NCI-H446 (cell line): Measurements from ENCODE around the gene DUSP16.
"Not testable (repeated sequence)": the region's sequence is repeated elsewhere in the genome, so short reads cannot be mapped to it uniquely, and the experiment has no call there.

Experiments
- DNase-seq, 2 experiments: peaks; one replicate each; lab custom pipeline; 2025; lab: John Stamatoyannopoulos, UW

DUSP16 gene

GRCh38 chr12:12583510-12584178 is 21.0 kb upstream of the DUSP16 start:
- no peak for DNase-seq

GRCh38 chr12:12582895-12583303 is 20.2 kb upstream of the DUSP16 start:
- no peak for DNase-seq

- no peak for DNase-seq
Observed at GRCh38 chr12:12582193-12582881, 19.7 kb upstream of the DUSP16 start.

DNA sequence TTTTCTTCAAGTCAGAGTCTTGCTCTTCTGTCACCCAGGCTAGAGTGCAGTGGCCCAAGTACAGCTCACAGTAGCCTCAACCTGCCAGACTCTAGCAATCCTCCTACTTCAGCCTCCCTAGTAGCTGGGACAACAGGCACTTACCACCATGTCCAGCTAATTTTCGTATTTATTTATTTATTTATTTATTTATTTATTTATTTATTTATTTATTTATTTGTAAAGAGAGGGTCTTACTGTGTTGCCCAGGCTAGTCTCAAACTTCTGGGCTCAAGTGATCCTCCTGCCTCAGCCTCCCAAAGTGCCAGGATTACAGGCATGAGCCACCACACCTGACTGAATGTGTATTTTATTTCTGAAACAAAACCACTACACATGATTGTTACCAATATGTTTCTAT is 18.1 kb upstream of the DUSP16 start:
- DNase-seq, result not testable (repeated sequence)

DNA sequence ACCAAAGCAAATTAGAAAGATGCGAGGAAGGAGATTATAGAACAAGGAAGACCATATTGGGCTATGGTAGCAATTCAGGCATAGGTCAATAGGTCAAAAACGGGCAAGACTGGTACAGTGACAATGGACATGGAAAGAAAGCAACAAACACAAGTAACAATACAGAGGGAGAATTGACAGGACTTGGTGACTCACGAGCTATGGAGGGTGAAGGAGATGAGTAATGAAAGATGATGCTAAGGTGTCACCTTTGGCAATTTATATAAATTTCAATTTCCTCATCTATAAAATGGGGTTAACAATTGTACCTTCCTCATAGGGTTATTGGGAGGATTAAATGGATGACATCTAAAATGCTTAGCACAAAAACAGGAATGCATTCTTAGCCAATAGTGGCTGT is 15.1 kb upstream of the DUSP16 start:
- no peak for DNase-seq

DNA sequence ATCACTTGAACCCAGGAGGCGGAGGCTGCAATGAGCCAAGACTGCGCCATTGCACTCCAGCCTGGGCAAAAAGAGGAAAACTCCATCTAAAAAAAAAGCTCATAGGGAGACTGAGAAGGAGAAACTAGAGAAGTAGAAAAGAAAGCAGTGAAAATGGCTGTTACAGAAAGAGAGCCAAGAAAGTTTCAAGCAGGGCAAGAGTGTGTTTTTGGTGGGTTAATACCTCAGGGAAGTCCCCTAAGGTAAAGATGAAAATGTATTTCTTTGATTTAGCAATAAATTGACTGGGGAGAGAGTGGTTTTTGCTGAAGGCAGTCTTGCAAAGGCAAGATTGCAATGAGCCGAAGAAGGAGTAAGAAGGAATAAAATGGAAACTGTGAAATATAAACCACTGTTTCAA is 10.0 kb upstream of the DUSP16 start:
- DNase-seq, result no peak

DNA sequence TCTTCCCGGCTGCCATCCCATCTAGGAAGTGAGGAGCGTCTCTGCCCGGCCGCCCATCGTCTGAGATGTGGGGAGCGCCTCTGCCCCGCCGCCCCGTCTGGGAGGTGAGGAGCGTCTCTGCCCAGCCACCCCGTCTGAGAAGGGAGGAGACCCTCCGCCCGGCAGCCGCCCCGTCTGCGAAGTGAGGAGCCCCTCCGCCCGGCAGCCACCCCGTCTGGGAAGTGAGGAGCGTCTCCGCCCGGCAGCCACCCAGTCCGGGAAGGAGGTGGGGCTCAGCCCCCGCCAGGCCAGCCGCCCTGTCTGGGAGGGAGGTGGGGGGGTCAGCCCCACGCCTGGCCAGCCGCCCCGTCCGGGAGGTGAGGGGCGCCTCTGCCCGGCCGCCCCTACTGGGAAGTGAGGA is 3.3 kb upstream of the DUSP16 start:
- DNase-seq, result not testable (repeated sequence)

DNA sequence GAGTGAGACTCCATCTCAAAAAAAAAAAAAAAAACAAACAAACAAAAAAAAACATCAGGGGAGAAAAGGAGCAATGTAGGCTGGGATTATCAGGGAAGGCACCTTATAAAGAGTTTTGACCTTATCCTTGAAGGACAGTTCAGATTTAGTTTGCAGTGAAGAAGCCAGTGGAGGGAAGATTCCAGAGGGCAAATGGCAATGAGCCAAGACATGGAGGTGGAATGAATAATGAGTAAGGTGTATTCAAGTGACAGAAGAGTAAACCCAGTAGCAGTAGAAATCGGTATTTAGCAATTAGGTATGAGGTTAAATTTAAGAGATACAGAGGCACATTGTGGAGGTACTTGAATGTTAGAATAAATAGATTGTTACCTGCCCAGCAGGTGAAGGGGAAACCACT is 2.2 kb upstream of the DUSP16 start:
- DNase-seq, result no peak

DNA sequence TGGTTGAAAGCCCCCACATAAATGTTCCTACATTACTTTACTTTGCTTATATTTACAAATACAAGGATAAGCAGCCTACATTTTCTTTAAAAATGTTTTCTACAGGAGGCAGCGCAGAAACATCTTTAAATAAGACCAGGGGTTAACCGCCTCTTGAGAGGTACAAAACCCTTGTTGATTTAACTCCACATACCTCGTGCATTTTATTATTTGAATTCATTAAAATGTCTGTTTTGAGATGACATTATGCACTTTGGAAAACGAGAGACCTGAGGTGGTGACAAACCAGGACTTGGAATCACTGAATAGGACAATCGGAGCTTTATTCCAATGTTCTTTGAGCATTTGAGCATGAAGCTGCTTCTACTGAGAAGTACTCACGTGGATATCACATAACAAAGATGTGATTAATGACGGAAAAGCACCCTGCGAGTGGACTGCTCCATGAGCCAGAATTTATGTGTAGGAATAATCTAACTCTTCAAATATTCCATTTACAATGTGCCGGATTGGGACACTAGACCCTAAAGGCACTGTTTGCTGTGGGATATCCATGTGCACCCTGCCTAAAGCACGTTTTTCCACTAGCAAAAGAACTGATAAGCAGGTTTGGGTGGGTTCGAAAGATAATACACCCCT is 746 bp upstream of the DUSP16 start:
- peak in 1 of 2 experiments; percentile 28 for DNase-seq

DNA sequence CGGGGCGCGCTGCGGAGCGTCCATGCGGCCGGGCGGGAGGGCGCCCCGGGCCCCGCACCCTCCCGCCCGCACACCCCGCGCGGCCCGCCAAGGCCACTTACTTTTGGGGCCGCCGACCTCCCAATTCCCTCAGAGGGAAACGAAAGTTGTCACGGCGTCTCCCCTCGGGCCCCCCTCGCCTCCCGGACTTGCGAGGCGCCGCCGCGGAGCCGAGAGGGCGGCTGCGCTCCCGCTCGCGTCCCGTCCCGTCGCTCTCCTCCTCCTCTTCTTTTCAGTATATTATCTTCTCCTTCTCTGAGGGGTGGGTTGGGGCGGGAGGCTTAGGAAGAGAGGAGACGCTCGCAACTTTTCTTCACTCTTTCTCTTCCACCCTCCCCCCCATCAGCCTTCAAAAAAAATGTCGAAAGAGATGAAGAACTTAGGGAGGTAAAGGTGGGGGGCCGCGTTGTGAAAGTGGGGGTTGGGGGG is 613 bp downstream of the DUSP16 start:
- DNase-seq, result peak; percentile 50 to 60

- DNase-seq, result peak in 1 of 2 experiments; percentile 45
Observed at GRCh38 chr12:12561371-12562015, 1.2 kb downstream of the DUSP16 start.

- peak; percentile 45 to 70 for DNase-seq
Observed at GRCh38 chr12:12560587-12561370, 1.9 kb downstream of the DUSP16 start.

DNA sequence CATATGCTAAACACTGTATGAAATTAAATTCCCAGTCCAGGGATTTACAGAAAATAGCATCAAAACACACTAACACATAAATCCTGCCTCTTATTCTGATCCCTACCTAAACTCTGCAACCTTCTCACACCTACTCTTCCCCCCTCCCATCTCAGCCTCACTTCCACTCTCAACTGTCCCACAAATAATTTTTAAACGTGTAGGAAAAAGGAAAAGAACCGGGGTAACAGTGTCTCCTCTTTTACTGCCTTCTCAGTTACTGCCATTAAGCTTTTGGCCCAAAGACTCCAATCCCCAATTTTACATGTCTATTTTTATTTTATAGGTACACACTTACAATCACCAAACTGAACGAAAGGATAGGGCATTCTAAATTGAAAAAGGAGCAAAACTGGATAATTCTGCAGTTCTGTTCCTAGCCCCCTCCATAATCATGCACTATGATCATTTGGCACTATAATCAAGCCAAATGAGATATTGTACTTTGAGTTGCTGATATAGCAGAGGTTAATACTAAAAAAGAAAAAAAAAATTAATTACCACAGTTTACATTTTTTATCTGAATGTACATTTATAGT is 2.9 kb downstream of the DUSP16 start:
- DNase-seq, result no peak

- no peak for DNase-seq
Observed at GRCh38 chr12:12558291-12558690, 4.4 kb downstream of the DUSP16 start.

DNA sequence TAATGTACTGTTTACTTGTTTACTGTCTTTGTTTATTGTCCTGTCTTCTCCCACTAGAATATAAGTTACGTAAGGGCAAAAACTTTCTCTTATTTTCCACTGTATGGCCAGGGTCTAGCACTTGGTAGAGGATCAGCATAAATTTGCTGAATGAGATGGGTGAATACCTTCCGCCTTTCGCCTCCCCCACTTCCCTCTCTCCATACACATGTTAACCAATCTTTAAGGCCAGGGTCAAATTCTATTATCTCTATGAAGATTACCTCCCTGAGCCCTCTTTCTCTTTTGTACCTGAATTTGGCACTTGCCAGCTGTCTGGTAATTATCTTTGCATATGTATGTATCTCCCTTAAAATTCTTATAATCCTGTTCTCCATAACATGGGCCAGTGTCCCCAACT is 4.9 kb downstream of the DUSP16 start:
- no peak for DNase-seq

DNA sequence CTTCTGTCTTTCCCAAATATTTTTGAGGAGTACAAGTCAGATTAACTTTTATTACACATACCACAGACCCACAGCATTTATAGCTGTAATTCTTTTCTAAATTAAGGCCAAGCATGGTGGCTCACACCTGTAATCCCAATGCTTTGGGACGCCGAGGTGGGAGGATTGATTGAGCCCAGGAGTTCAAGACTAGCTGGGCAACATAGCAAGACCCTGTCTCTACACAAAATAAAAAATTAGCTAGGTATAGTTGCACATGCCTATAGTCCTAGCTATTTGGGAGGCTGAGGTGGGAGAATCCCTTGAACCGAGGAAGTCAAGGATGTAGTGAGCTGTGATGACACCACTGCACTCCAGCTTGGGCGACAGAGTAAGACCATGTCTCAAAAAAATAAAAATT is 7.0 kb downstream of the DUSP16 start:
- no peak for DNase-seq

DNA sequence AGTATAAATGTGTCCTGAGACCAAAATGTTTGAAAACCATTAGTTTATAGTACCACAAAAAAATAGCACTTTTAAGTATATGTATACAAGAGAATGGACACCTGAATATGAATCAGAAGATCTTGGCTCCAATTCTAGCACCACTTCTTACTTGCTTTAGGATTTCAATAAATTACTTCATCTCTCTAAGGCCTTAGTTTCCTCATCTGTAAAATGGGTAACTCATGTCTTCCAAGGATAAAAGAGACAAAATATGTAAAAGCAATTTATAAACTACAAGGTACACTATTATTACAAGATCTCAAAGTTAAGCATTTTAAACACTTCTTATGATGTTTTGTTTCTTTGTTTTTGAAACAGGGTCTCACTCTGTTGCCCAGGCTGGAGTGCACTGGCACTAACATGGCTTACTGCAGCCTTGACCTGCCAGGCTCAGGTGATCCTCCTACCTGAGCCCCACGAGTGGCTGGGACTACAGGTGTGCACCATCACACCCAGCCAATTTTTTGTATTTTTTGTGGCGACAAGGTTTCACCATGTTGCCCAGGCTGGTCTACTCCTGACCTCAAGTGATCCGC is 9.4 kb downstream of the DUSP16 start:
- no peak for DNase-seq

- DNase-seq, result peak; percentile 6 to 10
Observed at GRCh38 chr12:12551115-12551514, 11.5 kb downstream of the DUSP16 start.

DNA sequence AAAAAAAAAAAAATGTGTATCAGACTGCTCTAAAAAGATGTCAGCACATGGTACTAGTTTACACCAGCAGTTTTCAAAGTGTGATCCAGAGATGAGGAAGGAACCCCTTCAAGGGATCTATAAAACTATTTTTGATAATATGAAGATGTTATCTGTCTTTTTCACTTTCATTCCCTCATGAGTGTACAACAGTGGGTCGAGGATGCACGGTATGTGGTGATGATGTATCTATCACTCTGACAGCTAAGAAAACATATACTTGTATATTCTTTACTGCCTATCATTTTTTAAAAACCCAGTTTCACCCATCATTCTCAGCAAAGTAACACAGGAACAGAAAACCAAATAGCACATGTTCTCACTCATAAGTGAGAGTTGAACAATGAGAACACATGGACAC is 12.4 kb downstream of the DUSP16 start:
- no peak for DNase-seq

- no peak for DNase-seq
Observed at GRCh38 chr12:12549426-12549825, 13.2 kb downstream of the DUSP16 start.

- DNase-seq, result no peak
Observed at GRCh38 chr12:12548713-12549112, 13.9 kb downstream of the DUSP16 start.
